HG03460 (cell line): ENCODE results near the gene ERBB2.

Source experiments
- ATAC-seq: cut with Tn5 transposase; IDR thresholded peaks from one replicate; pipeline ENCODE4 v1.9.1; 2021; ENCODE audit not compliant: unreplicated experiment

ERBB2 gene

DNA sequence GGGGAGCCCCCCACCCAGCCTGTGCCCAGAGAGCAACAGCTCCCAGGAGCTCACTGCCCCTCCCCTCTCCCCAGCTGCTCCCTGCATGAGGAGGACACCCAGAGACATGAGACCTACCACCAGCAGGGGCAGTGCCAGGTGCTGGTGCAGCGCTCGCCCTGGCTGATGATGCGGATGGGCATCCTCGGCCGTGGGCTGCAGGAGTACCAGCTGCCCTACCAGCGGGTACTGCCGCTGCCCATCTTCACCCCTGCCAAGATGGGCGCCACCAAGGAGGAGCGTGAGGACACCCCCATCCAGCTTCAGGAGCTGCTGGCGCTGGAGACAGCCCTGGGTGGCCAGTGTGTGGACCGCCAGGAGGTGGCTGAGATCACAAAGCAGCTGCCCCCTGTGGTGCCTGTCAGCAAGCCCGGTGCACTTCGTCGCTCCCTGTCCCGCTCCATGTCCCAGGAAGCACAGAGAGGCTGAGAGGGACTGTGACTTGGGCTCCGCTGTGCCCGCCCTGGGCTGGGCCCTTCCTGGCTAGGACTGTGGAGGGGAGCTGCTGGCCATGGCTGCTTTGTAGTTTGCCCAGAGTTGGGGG lies 34.1 kb upstream of the ERBB2 start:
- no peak for ATAC-seq

DNA sequence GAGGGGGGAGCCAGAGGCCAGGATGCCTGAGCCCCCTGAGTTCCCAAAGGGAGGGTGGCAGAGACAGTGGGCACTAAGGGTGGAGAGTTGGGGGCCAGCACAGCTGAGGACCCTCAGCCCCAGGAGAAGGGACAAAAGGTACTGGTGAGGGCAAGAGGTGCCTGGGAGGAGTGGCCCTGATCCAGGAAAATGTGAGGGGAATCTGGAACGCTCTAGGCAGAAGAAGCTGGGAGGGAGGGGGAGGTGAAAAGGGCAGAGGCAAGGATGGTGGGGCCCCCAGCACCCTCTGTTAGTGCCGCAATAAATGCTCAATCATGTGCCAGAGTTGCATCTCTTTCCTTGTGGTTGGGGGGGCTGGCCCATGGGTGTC lies 33.6 kb upstream of the ERBB2 start:
- no peak for ATAC-seq

DNA sequence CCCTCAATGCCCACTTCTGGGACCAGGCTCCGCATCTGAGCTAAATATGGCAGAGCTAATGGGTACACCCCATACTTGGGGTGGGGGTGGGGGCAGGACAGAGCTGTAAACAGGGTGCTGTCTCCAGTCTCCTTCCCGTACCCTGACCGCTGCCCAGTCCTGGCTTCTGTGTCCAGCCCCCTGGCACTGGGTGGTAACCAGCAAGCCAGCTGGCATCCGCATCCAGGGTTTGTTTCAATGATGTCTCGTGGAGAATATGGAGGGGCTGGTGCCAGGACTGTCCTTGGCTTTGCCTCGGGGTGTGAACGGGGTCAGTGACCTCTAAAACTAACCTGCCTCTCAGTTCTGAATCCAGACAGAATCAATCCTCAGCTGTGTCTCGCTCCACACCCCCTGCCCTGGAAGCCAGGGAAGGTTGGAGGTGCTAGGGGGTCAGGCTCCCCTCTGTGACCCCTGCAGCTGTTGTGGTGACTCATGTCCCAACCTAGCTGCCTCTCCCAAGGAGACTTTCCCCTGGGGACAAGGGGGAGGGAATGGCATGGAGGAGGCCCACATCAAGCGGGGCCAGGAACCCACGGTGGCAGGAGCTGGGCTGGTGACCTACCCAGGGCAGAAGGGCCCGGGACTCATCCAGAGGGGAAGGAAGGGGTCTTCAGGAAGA lies 33.1 kb upstream of the ERBB2 start:
- ATAC-seq = no peak

DNA sequence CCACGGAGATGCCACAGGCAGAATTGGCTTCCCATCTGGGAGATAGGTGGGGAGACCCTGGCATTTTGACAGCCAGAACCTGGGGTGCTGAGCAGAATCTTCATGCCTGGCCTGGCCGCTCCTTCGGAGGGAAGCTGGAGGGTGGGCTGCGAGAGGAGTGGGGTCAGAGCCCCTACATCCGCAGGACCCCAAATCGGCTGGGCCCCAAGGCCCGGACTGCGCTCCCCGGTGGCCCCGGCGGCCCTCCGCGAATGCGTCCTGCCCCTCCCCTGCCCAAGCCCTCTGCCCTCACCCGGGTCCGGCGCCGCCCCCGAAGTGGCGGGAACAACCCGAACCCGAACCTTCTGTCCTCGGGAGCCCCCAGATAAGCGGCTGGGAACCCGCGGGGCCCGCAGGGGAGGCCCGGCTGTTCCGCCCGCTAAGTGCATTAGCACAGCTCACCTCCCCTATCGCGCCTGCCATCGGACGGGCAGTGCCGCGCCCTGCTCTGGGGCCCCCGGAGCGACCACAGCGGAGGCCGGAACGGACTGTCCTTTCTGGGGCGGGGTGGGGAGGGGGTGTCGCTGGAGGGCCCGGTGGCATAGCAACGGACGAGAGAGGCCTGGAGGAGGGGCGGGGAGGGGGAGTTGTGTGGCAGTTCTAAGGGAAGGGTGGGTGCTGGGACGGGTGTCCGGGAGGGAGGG lies 32.5 kb upstream of the ERBB2 start:
- ATAC-seq = no peak

GRCh38 chr17:39667945-39668924 lies 31.6 kb upstream of the ERBB2 start, which contains the start of gene PNMT:
Gene PNMT (plus strand): TSS chr17:39668453. CDS start chr17:39668476, 23 bp downstream.
- ATAC-seq = no peak

- ATAC-seq = no peak
Observed at GRCh38 chr17:39669897-39670735, 29.7 kb upstream of the ERBB2 start.

GRCh38 chr17:39670746-39671145 lies 29.1 kb upstream of the ERBB2 start:
- no peak for ATAC-seq

GRCh38 chr17:39671651-39672521 lies 28.0 kb upstream of the ERBB2 start:
- no peak for ATAC-seq

DNA sequence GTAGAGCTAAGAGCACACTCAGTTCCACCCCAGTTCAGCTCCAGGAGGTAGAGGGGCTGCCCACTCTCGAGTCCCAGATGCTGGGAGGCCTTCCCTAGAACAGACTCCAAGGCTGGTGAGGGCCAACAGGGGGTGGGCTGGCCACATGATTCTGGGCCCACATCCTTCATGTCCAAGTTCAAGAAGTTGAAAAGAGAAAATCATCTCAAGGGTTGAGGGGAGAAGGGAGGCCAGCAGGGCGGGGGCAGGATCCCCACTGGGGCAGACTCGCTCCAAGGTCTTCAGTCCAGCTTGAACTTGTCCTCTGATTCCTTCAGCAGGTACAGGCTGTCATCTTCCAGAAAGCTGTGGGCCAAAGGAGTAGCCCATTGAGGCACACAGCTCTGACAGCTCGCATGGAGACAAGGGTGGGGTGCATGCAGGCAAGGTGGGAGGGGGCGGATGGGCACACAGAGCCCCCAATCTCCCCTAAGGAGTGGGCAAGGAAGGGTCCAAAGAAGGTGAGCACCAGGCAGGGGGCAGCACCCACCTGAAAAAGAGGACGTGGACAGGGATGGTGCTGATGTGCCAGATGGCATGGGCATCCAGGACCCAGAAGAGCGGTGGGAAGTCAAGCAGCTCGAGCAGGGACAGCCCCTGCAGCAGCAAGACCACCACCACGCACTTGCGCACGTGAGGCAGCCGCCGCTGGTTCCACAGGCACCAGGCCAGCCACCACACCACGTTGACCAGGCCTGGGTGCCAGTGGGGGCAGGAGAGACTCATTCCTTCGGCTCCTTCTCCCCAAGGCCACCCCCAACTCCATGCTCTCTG lies 27.1 kb upstream of the ERBB2 start:
- no peak for ATAC-seq

DNA sequence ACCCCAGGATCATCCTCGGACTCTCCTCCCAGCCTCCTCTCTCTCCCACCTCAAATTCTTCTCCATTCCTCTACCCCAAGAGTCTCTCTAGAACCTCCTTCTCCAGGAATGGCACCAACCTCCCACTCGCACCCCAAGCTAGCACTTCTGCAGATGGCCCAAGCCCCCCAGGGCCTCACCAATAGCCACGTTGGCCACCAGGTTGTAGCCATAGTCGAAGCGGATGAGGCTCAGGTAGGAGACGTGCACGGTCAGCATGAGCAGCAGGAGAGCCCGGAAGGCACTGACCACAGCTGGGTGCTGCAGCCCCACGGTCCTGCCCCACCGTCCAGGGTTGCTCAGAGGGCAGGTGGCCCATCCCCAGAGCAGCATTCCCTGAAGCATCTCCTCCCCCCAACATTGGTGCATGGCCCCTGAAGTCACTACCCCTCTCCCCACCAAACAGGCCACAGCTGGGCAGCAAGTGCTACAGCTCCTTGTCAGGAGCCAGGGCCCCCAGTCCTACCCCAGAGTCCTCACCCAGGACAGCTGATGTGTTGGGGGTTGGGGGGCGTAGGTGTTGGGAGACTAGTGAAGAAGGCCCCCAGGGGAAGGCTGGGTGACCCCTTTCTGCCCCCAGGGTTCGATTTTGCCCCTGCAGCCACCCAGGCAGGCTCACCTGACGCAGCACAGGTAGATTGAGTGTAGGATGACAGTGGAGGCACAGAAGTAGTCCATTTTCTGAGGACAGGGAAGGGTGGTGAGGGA lies 26.4 kb upstream of the ERBB2 start:
- ATAC-seq = no peak

- no peak for ATAC-seq
Observed at GRCh38 chr17:39674179-39674578, 25.7 kb upstream of the ERBB2 start.

- no peak for ATAC-seq
Observed at GRCh38 chr17:39674702-39675389, 25.0 kb upstream of the ERBB2 start.

DNA sequence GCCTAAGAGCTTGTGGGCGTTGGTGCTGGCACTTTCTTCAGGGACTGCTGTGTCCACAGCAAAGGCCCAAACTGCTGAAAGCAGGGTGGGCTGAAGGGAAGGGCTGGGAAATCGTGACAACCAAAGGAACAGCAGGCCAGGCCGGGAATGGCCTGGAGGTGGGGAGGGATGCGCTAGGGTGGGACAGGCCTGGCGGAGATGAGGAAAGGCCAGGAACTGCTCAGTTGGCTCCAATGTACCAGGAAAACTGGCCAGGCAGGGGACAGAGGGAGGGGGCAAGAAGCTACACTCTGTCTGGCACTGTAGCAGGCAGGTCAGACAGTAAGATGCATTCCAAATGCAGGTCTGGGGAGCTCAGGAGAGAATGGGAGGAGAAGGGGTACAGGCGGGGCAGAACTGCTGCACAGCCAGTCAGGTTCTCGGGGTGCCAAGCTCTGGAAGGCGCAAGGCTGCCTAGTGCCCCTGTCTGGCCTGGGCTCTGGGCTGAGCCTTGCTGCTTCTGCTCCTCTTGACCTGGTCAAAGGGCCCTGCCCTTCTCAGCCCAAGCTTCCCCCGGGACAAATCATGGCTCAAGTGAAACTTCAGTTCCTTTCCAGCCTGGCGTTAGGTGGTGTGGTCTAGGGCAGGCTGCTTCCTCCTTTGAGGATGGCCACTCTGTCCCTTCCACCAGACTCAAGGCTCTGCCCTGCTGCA lies 24.3 kb upstream of the ERBB2 start:
- no peak for ATAC-seq

- no peak for ATAC-seq
Observed at GRCh38 chr17:39676198-39676819, 23.6 kb upstream of the ERBB2 start.

GRCh38 chr17:39677072-39677471 lies 22.8 kb upstream of the ERBB2 start:
- ATAC-seq = no peak
